ENCODE results near the gene APOL5. TPM values are rescaled to one million over a fixed set of nuclear protein-coding genes. Genes with fewer than 3 reads are reported as not detected.
"Not testable (repeated sequence)": the region's sequence is repeated elsewhere in the genome, so short reads cannot be mapped to it uniquely, and the experiment has no call there.

The APOL5 gene
- total RNA-seq, 1 experiment from 2014 or later: not detected

GRCh38 chr22:35728639-35729308 is 11.1 kb downstream of the APOL5 start:
- H3K4me1 ChIP-seq: peaks cover 16% of the 10 kb centered on the region
- no peak overlapping the region for H3K27ac ChIP-seq
- H3K4me3 ChIP-seq: no peak overlapping the region
- no peaks in the 10 kb centered on the region for H3K36me3 ChIP-seq
- no peak for DNase-seq
- no peaks in the 10 kb centered on the region for H3K27me3 ChIP-seq
- no peaks in the 10 kb centered on the region for H3K9me3 ChIP-seq (replicated peaks)

DNA sequence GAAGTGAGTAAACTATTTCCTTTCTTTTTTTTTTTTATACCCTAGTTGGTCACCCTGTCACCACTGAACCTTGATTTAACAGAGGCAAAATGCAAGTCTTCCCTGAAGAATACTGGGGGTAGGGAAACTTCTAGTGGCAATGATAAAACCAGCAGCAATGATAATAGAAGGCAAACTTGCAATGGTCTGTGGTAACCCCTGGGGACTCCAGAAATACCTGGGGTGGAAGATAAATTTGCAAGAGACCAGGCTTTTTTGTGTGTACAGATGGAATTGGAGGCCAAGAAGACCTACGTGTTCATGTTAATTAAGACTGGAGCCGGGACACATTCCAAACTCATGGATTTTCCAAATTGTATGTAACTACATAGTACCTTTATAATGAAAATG is 11.6 kb downstream of the APOL5 start:
- no peaks in the 10 kb centered on the region for H3K36me3 ChIP-seq
- peaks cover 20% of the 10 kb centered on the region for H3K4me1 ChIP-seq
- no peak overlapping the region for H3K4me3 ChIP-seq
- no peak for DNase-seq
- H3K27ac ChIP-seq: no peak overlapping the region
- H3K9me3 ChIP-seq (replicated peaks): no peaks in the 10 kb centered on the region
- H3K27me3 ChIP-seq: no peaks in the 10 kb centered on the region

DNA sequence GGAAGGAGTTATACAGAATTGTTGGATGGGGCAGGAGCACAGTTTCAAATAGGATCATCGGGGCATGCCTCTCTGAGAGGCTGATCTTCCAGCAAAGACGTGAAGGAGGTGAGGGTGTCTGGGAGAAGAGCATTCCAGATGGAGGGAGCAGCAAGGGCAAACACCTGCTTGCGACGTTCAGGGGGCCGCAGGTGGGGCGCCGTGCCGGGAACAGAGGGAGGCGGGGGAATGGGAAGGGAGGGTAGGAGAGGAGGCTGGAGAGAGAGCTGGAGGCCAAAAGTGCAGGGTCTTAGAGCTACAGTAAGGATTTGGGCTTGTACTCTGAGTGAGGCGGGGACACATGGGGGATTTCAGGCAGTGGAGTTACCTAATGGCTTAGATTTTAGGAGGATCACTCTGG is 13.6 kb downstream of the APOL5 start:
- H3K4me3 ChIP-seq: no peak overlapping the region
- no peaks in the 10 kb centered on the region for H3K36me3 ChIP-seq
- no peak overlapping the region for H3K27ac ChIP-seq
- no peak for DNase-seq
- H3K4me1 ChIP-seq: peaks cover 17% of the 10 kb centered on the region
- H3K9me3 ChIP-seq (replicated peaks): no peaks in the 10 kb centered on the region
- no peaks in the 10 kb centered on the region for H3K27me3 ChIP-seq

- DNase-seq: no peak
- no peaks in the 10 kb centered on the region for H3K9me3 ChIP-seq (replicated peaks)
- no peaks in the 10 kb centered on the region for H3K27me3 ChIP-seq
- no peak overlapping the region for H3K27ac ChIP-seq
- H3K4me3 ChIP-seq: no peak overlapping the region
- H3K36me3 ChIP-seq: no peaks in the 10 kb centered on the region
- peaks cover 11% of the 10 kb centered on the region for H3K4me1 ChIP-seq
These were observed 14.4 kb downstream of the APOL5 start for GRCh38 chr22:35732116-35732515.

DNA sequence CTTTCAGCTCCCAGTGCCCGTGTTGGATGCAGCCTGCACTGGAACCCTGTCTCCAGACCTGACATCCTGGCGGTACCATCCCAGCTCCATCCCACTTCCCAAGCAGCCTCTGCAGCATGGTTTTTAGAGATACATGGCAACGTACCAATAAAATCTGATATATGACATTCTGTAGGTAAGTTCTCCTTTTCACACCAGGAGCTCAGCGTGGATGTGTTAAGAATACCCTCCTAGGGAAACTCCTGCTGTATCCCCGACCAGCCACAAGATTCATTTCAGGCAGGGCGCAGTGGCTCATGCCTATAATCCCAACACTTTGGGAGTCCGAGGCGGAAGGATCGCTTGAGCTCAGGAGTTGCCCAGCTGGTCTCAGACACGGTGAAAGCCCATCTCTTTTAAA is 15.4 kb downstream of the APOL5 start:
- H3K27ac ChIP-seq: no peak overlapping the region
- no peaks in the 10 kb centered on the region for H3K9me3 ChIP-seq (replicated peaks)
- no peak overlapping the region for H3K4me3 ChIP-seq
- DNase-seq: no peak
- no peaks in the 10 kb centered on the region for H3K36me3 ChIP-seq
- no peaks in the 10 kb centered on the region for H3K27me3 ChIP-seq
- peaks cover 6% of the 10 kb centered on the region; the same call in 1 of the 2 replicates for H3K4me1 ChIP-seq

DNA sequence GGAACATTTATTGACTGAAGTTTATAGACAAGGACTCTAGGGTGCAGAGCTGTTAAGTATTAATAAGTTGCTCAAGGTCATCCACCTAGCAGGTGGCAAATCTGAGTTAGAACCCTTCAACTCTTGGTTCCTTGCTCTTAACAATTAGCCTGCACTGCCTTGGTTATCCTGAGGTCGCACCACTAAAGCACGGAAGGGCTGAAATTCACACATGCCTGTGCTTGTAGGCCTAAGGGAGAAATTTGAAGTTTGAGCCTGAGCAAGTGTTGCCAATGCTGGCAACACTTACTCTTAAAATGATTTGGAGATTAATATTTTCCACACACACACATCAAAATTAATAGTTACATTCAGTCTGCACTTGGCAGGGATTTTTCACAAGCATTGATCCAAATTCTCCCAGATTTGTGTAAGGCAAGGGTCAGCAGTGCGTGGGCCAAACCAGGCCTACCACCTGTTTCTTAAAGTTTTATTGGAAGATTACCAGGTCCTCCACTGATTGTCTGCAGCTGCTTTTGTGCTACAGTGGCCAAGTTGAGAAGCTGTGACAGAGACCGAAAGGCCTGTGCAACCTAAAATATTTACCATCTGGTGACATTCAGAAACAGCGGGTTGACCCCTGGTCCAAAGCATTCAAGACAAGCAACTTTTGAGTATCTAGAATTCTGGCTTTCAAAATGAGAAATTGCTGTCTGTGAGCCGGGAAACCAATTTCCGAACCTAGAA is 16.3 kb downstream of the APOL5 start:
- Histone ChIP-seq H3K27me3 (no peaks in the 10 kb centered on the region), H3K27ac (no peak overlapping the region), H3K4me3 (no peak overlapping the region), H3K36me3 (0 out of 2 replicates have a peak, but pooled peaks cover 3% of the 10 kb centered on the region), H3K9me3 (replicated peaks) (no peaks in the 10 kb centered on the region), H3K4me1 (peaks cover 6% of the 10 kb centered on the region; the same call in 1 of the 2 replicates)
- DNase-seq: peak in 1 of 2 experiments; percentile 42

GRCh38 chr22:35734517-35734827 is 16.8 kb downstream of the APOL5 start:
- H3K4me1 ChIP-seq: peaks cover 6% of the 10 kb centered on the region; the same call in 1 of the 2 replicates
- no peaks in the 10 kb centered on the region for H3K9me3 ChIP-seq (replicated peaks)
- 0 out of 2 replicates have a peak, but pooled peaks cover 3% of the 10 kb centered on the region for H3K36me3 ChIP-seq
- H3K27ac ChIP-seq: no peak overlapping the region
- DNase-seq: no peak
- H3K27me3 ChIP-seq: no peaks in the 10 kb centered on the region
- H3K4me3 ChIP-seq: no peak overlapping the region

GRCh38 chr22:35735542-35735941 is 17.9 kb downstream of the APOL5 start:
- no peak overlapping the region for H3K27ac ChIP-seq
- no peak for DNase-seq
- H3K4me3 ChIP-seq: no peak overlapping the region
- peaks cover 6% of the 10 kb centered on the region; the same call in 1 of the 2 replicates for H3K4me1 ChIP-seq
- 0 out of 2 replicates have a peak, but pooled peaks cover 3% of the 10 kb centered on the region for H3K36me3 ChIP-seq
- no peaks in the 10 kb centered on the region for H3K27me3 ChIP-seq
- no peaks in the 10 kb centered on the region for H3K9me3 ChIP-seq (replicated peaks)

- DNase-seq: no peak
- H3K9me3 ChIP-seq (replicated peaks): no peaks in the 10 kb centered on the region
- H3K4me1 ChIP-seq: peaks cover 6% of the 10 kb centered on the region; the same call in 1 of the 2 replicates
- H3K27me3 ChIP-seq: no peaks in the 10 kb centered on the region
- H3K36me3 ChIP-seq: 0 out of 2 replicates have a peak, but pooled peaks cover 3% of the 10 kb centered on the region
- no peak overlapping the region for H3K4me3 ChIP-seq
- H3K27ac ChIP-seq: no peak overlapping the region
These were observed 18.5 kb downstream of the APOL5 start for GRCh38 chr22:35736166-35736565.

- H3K27me3 ChIP-seq: no peaks in the 10 kb centered on the region
- no peak overlapping the region for H3K27ac ChIP-seq
- H3K9me3 ChIP-seq (replicated peaks): no peaks in the 10 kb centered on the region
- H3K36me3 ChIP-seq: 0 out of 2 replicates have a peak, but pooled peaks cover 3% of the 10 kb centered on the region
- H3K4me1 ChIP-seq: peaks cover 6% of the 10 kb centered on the region; the same call in 1 of the 2 replicates
- DNase-seq: no peak
- H3K4me3 ChIP-seq: no peak overlapping the region
These were observed 19.0 kb downstream of the APOL5 start for GRCh38 chr22:35736701-35737100.

DNA sequence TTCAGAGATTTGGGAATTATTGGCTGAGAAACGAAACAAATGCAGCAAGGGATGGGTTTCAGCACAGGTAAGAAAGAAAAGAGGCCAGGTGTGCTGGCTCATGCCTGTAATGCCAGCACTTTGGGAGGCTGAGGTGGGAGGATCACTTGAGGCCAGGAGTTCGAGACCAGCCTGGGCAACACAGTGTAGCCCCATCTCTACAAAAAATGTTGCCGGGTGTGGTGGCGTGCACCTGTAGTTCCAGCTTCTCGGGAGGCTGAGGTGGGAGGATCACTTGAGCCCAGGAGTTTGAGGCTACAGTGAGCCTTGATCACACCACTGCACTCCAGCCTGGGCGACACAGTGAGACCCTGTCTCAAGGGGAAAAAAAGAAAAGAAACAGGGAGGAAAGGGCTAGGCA is 20.2 kb downstream of the APOL5 start:
- not testable (repeated sequence) for H3K27me3 ChIP-seq; H3K4me3 ChIP-seq; H3K27ac ChIP-seq; H3K4me1 ChIP-seq; H3K9me3 ChIP-seq (replicated peaks); DNase-seq
- 0 out of 2 replicates have a peak, but pooled peaks cover 13% of the 10 kb centered on the region for H3K36me3 ChIP-seq

DNA sequence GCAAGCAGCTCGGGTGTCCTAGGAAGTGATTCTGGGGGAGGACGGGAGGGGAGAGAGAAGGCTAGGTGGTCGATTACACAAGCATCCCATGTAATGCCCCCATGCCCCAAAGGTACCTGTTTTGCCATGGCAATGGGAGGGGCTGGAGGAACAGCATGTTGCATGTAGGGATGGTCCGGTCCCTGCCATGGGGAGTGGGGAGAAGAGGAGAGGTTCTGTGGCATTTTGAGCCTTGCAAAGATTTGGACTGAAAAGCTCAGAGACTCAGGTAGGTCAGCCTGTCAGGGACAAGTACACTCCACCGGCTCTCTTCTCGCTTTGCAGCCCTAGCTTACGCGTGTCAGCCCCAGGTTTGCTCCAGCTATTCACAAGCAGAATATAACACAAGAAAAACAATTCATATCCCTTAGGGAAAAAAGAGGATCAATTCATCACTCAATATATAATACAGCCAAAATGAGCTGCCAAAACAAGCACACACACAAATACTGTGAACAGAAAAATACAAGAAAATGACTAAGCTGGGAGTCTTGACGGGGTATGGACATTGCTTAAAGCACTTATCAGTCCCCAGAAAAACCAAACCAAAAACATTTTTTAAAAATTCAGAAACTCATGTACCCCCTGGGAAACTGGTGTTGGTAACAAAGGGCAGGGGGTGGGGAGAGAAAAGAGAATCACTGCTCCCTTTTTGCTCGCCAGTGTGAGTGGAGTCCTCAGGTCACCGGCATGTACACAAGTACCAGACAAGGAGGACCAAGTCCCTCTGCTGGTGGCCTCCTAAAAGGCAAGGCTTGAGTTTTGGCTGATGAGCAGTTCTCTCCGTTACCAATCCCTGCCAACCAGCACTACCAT is 21.6 kb downstream of the APOL5 start:
- Histone ChIP-seq H3K9me3 (replicated peaks) (no peaks in the 10 kb centered on the region), H3K4me1 (no peaks in the 10 kb centered on the region; the same call in 1 of the 2 replicates), H3K27ac (no peak overlapping the region), H3K36me3 (peaks cover 23% of the 10 kb centered on the region), H3K27me3 (no peaks in the 10 kb centered on the region), H3K4me3 (no peak overlapping the region)
- peak in 1 of 2 experiments; percentile 15 for DNase-seq

GRCh38 chr22:35739931-35740380 is 22.3 kb downstream of the APOL5 start:
- Histone ChIP-seq H3K9me3 (replicated peaks) (no peaks in the 10 kb centered on the region), H3K4me1 (no peaks in the 10 kb centered on the region), H3K27me3 (no peaks in the 10 kb centered on the region), H3K36me3 (peaks cover 29% of the 10 kb centered on the region), H3K27ac (no peak overlapping the region), H3K4me3 (no peak overlapping the region)
- DNase-seq: no peak

DNA sequence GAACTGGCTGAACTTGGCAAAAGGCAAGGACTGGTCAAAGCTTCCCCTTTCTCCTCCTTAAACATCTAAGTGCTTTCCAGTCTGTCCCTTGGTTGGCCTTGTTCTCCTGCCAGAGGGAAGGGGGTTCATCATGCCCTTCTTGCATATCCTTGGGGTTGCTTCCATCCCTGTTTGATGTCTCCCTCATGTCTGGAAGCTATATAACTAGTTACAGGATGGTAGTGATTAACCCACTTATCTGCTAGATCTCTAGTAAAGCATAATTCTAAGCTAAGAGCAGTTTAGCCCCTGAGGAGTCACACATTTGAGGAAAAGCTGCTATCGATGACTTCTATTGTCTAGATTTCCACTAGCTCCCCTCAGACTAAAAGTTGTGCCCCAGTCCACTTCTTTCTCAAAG is 22.9 kb downstream of the APOL5 start:
- Histone ChIP-seq H3K36me3 (peaks cover 34% of the 10 kb centered on the region), H3K27me3 (no peaks in the 10 kb centered on the region), H3K4me1 (no peaks in the 10 kb centered on the region), H3K4me3 (no peak overlapping the region), H3K9me3 (replicated peaks) (no peaks in the 10 kb centered on the region), H3K27ac (no peak overlapping the region)
- DNase-seq: no peak
